Activated T-cell treated with anti-CD3 and anti-CD28 coated beads for 4 hours (primary cell): ENCODE results near the gene MRPS18A.

Source experiments
- DNase-seq: peaks from one replicate; pipeline ENCODE4 v3.0.0-alpha.2; 2020

Gene MRPS18A

GRCh38 chr6:43630980-43631619 is 56.5 kb downstream of the MRPS18A start:
- no peak for DNase-seq

DNA sequence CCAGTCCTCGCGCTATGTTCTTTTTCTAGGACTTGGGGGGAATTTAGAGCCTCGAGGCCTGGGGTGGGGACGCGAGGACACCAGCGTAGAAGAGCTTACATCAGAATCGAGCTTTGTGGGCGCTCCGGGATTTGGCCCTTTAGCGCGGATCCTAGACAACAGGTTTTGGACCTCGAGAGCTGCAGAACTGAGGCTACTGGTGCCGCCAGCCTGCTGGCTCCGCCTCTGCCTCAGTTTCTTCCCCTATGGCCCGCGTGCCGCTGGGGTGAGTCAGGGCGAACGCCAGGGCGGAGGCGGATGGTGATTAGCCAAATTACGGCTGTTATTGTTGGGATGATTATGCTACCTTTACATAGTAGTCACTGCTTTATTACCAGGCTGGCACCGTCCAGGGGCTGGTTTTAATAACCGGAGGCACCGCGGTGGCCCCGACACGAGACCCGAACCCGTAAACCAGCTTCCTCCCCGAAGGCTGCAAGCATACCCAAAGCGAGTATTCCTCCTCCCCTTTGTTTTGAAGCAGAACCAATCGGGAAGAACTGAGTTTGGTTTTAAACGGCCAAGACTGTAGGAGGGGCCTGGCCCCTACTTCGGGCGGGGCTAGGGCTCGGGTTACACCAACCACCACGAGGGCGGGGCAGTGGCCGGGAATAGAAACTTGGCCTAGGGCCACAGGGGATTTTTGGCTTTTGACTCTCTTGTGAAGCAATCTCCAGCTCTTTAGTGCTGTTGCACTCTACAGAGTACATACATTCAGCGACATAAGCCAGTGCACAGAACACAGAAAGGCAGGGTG is 57.9 kb downstream of the MRPS18A start:
- peak; percentile 69 for DNase-seq

GRCh38 chr6:43629104-43629504 is 58.5 kb downstream of the MRPS18A start, which contains the start of gene GTPBP2:
Gene GTPBP2, minus strand, starts transcription at chr6:43629264. Its CDS starts 102 bp downstream, at chr6:43629162.
- DNase-seq = peak; percentile 91

- DNase-seq = peak; percentile 32
Observed at GRCh38 chr6:43628393-43629103, 59.0 kb downstream of the MRPS18A start.

- no peak for DNase-seq
Observed at GRCh38 chr6:43627008-43627825, 60.4 kb downstream of the MRPS18A start.

DNA sequence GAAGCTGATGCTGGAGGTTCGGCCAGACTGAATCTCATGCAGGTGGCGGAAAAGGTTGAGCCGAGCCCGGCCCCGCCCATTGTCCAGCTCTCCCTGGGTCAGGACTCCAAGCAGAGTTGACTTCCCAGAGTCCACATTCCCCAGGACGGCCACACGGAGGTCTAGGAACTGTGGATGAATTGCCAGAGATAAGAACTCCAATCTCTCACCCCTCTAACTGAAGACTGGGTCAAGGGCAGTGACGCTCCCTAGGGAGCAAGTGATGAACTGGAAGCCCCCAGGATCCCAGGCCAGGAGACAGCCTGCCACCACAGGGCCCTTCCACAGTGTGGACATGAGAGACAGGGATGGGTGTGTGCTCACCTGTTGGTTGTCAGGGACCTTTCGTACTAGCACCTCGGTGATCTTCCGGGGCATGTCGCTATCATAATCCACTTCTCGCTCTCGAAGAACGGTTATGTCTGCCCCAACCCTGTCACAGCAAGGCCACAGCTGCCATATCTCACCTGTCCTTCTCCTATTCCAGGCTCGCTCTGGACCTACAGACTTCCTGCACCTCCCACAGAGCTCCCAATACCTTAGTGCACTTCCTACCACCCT is 62.1 kb downstream of the MRPS18A start:
- DNase-seq = no peak

GRCh38 chr6:43624786-43625288 is 62.8 kb downstream of the MRPS18A start:
- DNase-seq = no peak

GRCh38 chr6:43623880-43624785 is 63.5 kb downstream of the MRPS18A start:
- DNase-seq = no peak

GRCh38 chr6:43622541-43622940 is 65.0 kb downstream of the MRPS18A start:
- DNase-seq = no peak

GRCh38 chr6:43621836-43622180 is 65.8 kb downstream of the MRPS18A start:
- no peak for DNase-seq
